ENCODE data around the gene ATF3.

Gene ATF3

GRCh38 chr1:212607913-212608391 is 609 bp upstream of the ATF3 start:
- DNase-seq (ENCODE audit: low read depth in 1 of 2, low spot score in 1 of 2), result no peak

GRCh38 chr1:212608959-212609700 is 569 bp downstream of the ATF3 start:
- DNase-seq (ENCODE audit: low read depth in 1 of 2, low spot score in 1 of 2), result no peak

- DNase-seq (ENCODE audit: low read depth in 1 of 2, low spot score in 1 of 2), result no peak
Measured at GRCh38 chr1:212609701-212610574, 1.4 kb downstream of the ATF3 start.

GRCh38 chr1:212610575-212610967 is 2.0 kb downstream of the ATF3 start:
- DNase-seq (ENCODE audit: low read depth in 1 of 2, low spot score in 1 of 2), result no peak

- no peak for DNase-seq (ENCODE audit: low read depth in 1 of 2, low spot score in 1 of 2)
Measured at GRCh38 chr1:212611000-212611948, 2.7 kb downstream of the ATF3 start.

GRCh38 chr1:212612041-212612961 is 3.7 kb downstream of the ATF3 start:
- no peak for DNase-seq (ENCODE audit: low read depth in 1 of 2, low spot score in 1 of 2)

- DNase-seq (ENCODE audit: low read depth in 1 of 2, low spot score in 1 of 2), result no peak
Measured at GRCh38 chr1:212613440-212614335, 5.1 kb downstream of the ATF3 start.

- DNase-seq (ENCODE audit: low read depth in 1 of 2, low spot score in 1 of 2), result no peak
Measured at GRCh38 chr1:212614453-212615200, 6.1 kb downstream of the ATF3 start.

- no peak for DNase-seq (ENCODE audit: low read depth in 1 of 2, low spot score in 1 of 2)
Measured at GRCh38 chr1:212615201-212615470, 6.6 kb downstream of the ATF3 start.

GRCh38 chr1:212618466-212619210 is 10.1 kb downstream of the ATF3 start:
- DNase-seq (ENCODE audit: low read depth in 1 of 2, low spot score in 1 of 2), result no peak

- DNase-seq (ENCODE audit: low read depth in 1 of 2, low spot score in 1 of 2), result no peak
Measured at GRCh38 chr1:212620293-212620692, 11.7 kb downstream of the ATF3 start.

GRCh38 chr1:212621043-212621948 is 12.7 kb downstream of the ATF3 start:
- no peak for DNase-seq (ENCODE audit: low read depth in 1 of 2, low spot score in 1 of 2)

GRCh38 chr1:212621949-212622305 is 13.4 kb downstream of the ATF3 start:
- no peak for DNase-seq (ENCODE audit: low read depth in 1 of 2, low spot score in 1 of 2)

GRCh38 chr1:212622467-212622866 is 13.9 kb downstream of the ATF3 start:
- no peak for DNase-seq (ENCODE audit: low read depth in 1 of 2, low spot score in 1 of 2)

- DNase-seq (ENCODE audit: low read depth in 1 of 2, low spot score in 1 of 2), result no peak
Measured at GRCh38 chr1:212622906-212623305, 14.3 kb downstream of the ATF3 start.

GRCh38 chr1:212623603-212624002 is 15.0 kb downstream of the ATF3 start:
- DNase-seq (ENCODE audit: low read depth in 1 of 2, low spot score in 1 of 2), result no peak

- DNase-seq (ENCODE audit: low read depth in 1 of 2, low spot score in 1 of 2), result no peak
Measured at GRCh38 chr1:212624976-212625501, 16.5 kb downstream of the ATF3 start.
